PC-3 (cell line): Measurements from ENCODE around the gene SOST. TPM values are rescaled to one million over a fixed set of nuclear protein-coding genes. Genes with fewer than 3 reads are reported as not detected.

ENCODE experiments used
- ATAC-seq: fragments of 200-7000 bp; cut with Tn5 transposase; 2 replicates; pipeline ENCODE4 v1.9.1; 2020; ENCODE audit warnings: mild to moderate bottlenecking, moderate library complexity
- BruUV-seq: library from RNA; stranded (reverse); fragments of 400-500 nt; replicated peaks from 2 replicates; lab custom pipeline; 2021; lab: Mats Ljungman, UMichigan
- CTCF ChIA-PET: fragments of 300-600 bp; sonication (Branson Sonifier 250); formaldehyde crosslinking; loops from one replicate; lab custom pipeline; 2022; ENCODE audit warnings: antibody characterized with exemption; lab: Charles Lee
- POLR2A ChIA-PET: fragments of 300-600 bp; sonication (Branson Sonifier 250); formaldehyde crosslinking; loops from one replicate; lab custom pipeline; 2022; ENCODE audit warnings: antibody characterized with exemption; ENCODE audit not compliant: unreplicated experiment; lab: Charles Lee
- DNase-seq: peaks from one replicate; pipeline ENCODE4 v3.0.0-alpha.2; 2015
- H2AFZ ChIP-seq: fragments of 300-600 bp; sonication (generic); 2 replicates; pipeline ENCODE4 v1.6.0; 2016; ENCODE audit warnings: antibody characterized with exemption, low read length
- H3F3A ChIP-seq: fragments of 300-600 bp; sonication (generic); one replicate; pipeline ENCODE4 v1.6.0; 2017; ENCODE audit warnings: antibody characterized with exemption, low read length, control low read depth, mild to moderate bottlenecking; ENCODE audit not compliant: unreplicated experiment
- H3K27ac ChIP-seq: fragments of 300-600 bp; sonication (generic); 2 replicates; pipeline ENCODE4 v1.5.1; 2016; ENCODE audit warnings: mild to moderate bottlenecking, low read length
- H3K27me3 ChIP-seq: fragments of 300-600 bp; sonication (generic); 2 replicates; pipeline ENCODE4 v1.6.1; 2016; ENCODE audit warnings: low read length, mixed read lengths
- H3K36me3 ChIP-seq: fragments of 300-600 bp; sonication (generic); 2 replicates; pipeline ENCODE4 v1.6.1; 2016; ENCODE audit warnings: low read depth, mixed run types, low read length, mixed read lengths
- H3K4me1 ChIP-seq: fragments of 300-600 bp; sonication (generic); 2 replicates; pipeline ENCODE4 v1.5.1; 2016; ENCODE audit warnings: low read length; ENCODE audit not compliant: insufficient read depth
- H3K4me2 ChIP-seq: fragments of 300-600 bp; sonication (generic); 2 replicates; pipeline ENCODE4 v1.6.0; 2016; ENCODE audit warnings: low read length
- H3K4me3 ChIP-seq: fragments of 300-600 bp; sonication (generic); 2 replicates; pipeline ENCODE4 v1.5.1; 2016; ENCODE audit warnings: mild to moderate bottlenecking, low read length, mixed read lengths
- H3K79me2 ChIP-seq: fragments of 300-600 bp; sonication (generic); 2 replicates; pipeline ENCODE4 v1.6.1; 2017; ENCODE audit warnings: low read length, mixed read lengths
- H3K9ac ChIP-seq: fragments of 300-600 bp; sonication (generic); 2 replicates; pipeline ENCODE4 v1.6.0; 2016; ENCODE audit warnings: mild to moderate bottlenecking, low read length
- H3K9me2 ChIP-seq: fragments of 300-600 bp; sonication (generic); replicated peaks from 2 replicates; pipeline ENCODE4 v1.6.1; 2016; ENCODE audit warnings: mixed run types, low read length, mixed read lengths
- H3K9me3 ChIP-seq: fragments of 300-600 bp; sonication (generic); 2 replicates; pipeline ENCODE4 v1.6.1; 2016; ENCODE audit warnings: low read length, mixed read lengths
- H4K20me1 ChIP-seq: fragments of 300-600 bp; sonication (generic); 2 replicates; pipeline ENCODE4 v1.6.1; 2016; ENCODE audit warnings: low read length, mixed read lengths
- EZH2 ChIP-seq: fragments of 300-600 bp; sonication (generic); IDR thresholded peaks from one replicate; pipeline ENCODE4 v1.6.1; 2017; ENCODE audit warnings: antibody characterized with exemption, mild to moderate bottlenecking, low read length; ENCODE audit not compliant: unreplicated experiment
- EZH2phosphoT487 ChIP-seq: fragments of 300-600 bp; sonication (generic); IDR thresholded peaks from 2 replicates; pipeline ENCODE4 v1.6.1; 2018; ENCODE audit warnings: mild to moderate bottlenecking, antibody characterized with exemption, low read length, borderline replicate concordance
- intact Hi-C: fragments of 100-400 bp; cut with micrococcal nuclease; formaldehyde crosslinking; loops from 2 replicates; pipeline ENCODE4 v1.9.0; 2023
- total RNA-seq: library from RNA; depleted of rRNA; stranded (reverse); fragments of >200 nt; gene quantifications from 2 replicates; pipeline ENCODE4 v1.2.3, GENCODE V29; 2014
- TF ChIP-seq, protein P1 (sequence below): fragments of 300-600 bp; sonication (generic); conservative IDR thresholded peaks from 2 replicates; pipeline ENCODE4 v1.5.1; 2017; ENCODE audit warnings: antibody characterized with exemption, low read depth, mild to moderate bottlenecking, low read length

Gene SOST
- total RNA-seq, 1 experiment from 2014 or later = not detected

DNA sequence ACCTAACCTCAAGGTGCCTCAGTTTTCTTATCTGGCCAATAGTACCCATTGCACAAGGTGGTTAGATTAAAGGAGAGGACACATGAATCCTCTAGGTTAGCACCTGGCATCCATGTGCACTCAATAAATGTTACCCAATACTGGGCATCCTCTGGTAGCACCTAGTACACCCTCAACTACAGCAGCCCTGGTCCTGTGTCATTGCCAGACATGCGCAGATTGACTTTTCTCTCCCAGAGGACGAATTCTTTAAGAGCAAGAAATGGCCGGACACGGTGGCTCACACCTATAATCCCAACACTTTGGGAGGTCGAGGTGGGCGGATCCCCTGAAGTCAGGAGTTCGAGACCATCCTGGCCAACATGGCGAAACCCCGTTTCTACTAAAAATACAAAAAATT is 12.9 kb upstream of the SOST start:
- no peaks in the 10 kb centered on the region for H3K4me1 ChIP-seq
- H4K20me1 ChIP-seq = peaks cover 16% of the 10 kb centered on the region
- no TSS peak for BruUV-seq
- peaks cover 15% of the 10 kb centered on the region for H3K79me2 ChIP-seq
- no peak overlapping the region for H2AFZ ChIP-seq
- DNase-seq (no peak), ATAC-seq (no peak)
- TF ChIP-seq, protein P1, sequence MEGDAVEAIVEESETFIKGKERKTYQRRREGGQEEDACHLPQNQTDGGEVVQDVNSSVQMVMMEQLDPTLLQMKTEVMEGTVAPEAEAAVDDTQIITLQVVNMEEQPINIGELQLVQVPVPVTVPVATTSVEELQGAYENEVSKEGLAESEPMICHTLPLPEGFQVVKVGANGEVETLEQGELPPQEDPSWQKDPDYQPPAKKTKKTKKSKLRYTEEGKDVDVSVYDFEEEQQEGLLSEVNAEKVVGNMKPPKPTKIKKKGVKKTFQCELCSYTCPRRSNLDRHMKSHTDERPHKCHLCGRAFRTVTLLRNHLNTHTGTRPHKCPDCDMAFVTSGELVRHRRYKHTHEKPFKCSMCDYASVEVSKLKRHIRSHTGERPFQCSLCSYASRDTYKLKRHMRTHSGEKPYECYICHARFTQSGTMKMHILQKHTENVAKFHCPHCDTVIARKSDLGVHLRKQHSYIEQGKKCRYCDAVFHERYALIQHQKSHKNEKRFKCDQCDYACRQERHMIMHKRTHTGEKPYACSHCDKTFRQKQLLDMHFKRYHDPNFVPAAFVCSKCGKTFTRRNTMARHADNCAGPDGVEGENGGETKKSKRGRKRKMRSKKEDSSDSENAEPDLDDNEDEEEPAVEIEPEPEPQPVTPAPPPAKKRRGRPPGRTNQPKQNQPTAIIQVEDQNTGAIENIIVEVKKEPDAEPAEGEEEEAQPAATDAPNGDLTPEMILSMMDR = no peak
- TF ChIP-seq EZH2 = no peak
- no peak for TF ChIP-seq EZH2phosphoT487
- H3K27me3 ChIP-seq = no peaks in the 10 kb centered on the region
- H3K36me3 ChIP-seq = peaks cover 46% of the 10 kb centered on the region
- no peak overlapping the region for H3K9ac ChIP-seq
- H3K9me3 ChIP-seq = no peaks in the 10 kb centered on the region
- POLR2A ChIA-PET = no interaction called here
- no peak overlapping the region for H3K4me2 ChIP-seq
- no peaks in the 10 kb centered on the region for H3K9me2 ChIP-seq
- no peak overlapping the region for H3K27ac ChIP-seq
- no peaks in the 10 kb centered on the region for H3F3A ChIP-seq
- H3K4me3 ChIP-seq = no peak overlapping the region
- intact Hi-C loops = no loop called here
- CTCF ChIA-PET = no interaction called here

DNA sequence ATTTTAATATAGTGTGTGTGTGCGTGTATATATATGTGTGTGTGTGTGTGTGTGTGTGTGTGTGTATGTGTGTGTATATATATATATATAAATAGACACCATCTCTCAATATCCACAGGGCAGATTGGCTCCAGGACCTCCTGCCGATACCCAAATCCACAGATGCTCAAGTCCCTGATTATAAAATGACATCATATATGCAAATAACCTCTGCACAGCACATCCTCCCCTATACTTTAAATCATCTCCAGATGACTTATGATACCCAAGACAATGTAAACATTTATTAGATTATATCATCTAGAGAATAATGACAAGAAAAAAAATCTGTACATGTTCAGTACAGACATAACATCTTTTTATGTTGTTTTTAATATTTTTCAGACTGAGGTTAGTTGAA is 12.4 kb upstream of the SOST start:
- Histone ChIP-seq H3F3A (no peaks in the 10 kb centered on the region), H3K4me2 (no peak overlapping the region), H2AFZ (no peak overlapping the region), H3K36me3 (peaks cover 45% of the 10 kb centered on the region), H4K20me1 (peaks cover 12% of the 10 kb centered on the region), H3K27me3 (no peaks in the 10 kb centered on the region), H3K9me2 (no peaks in the 10 kb centered on the region), H3K4me3 (no peak overlapping the region), H3K79me2 (peaks cover 10% of the 10 kb centered on the region), H3K4me1 (no peaks in the 10 kb centered on the region), H3K27ac (no peak overlapping the region), H3K9ac (no peak overlapping the region), H3K9me3 (no peaks in the 10 kb centered on the region)
- ChIA-PET POLR2A (no interaction called here), CTCF (no interaction called here)
- TF ChIP-seq EZH2phosphoT487 = no peak
- TF ChIP-seq, protein P1 = no peak
- TF ChIP-seq EZH2 = no peak
- DNase-seq (no peak), ATAC-seq (no peak)
- no TSS peak for BruUV-seq
- intact Hi-C loops = no loop called here

DNA sequence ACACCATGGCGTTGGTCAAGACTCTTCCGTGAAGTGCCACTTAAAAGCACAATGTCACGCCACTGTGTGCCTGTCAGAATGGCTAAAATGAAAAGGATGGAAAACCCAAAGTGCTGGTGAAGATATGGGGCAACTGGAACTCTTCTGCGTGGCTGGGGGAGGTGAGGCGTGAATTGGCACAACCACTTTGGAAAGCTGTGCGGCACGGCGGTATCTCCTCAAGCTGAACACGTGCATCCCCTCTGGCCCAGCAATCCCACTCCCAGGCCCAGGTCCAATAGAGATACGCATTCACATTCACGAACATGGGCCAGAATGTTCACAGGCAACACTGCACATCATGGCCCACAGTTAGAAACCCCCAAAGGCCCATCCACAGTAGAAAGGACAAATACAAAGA is 11.3 kb upstream of the SOST start:
- POLR2A ChIA-PET = no interaction called here
- H3K4me3 ChIP-seq = no peak overlapping the region
- no peaks in the 10 kb centered on the region for H3K27me3 ChIP-seq
- no TSS peak for BruUV-seq
- peaks cover under 1% of the 10 kb centered on the region; the same call in 1 of the 2 replicates for H3K79me2 ChIP-seq
- H2AFZ ChIP-seq = no peak overlapping the region
- DNase-seq (no peak), ATAC-seq (no peak)
- no peak for TF ChIP-seq EZH2phosphoT487
- TF ChIP-seq, protein P1 = no peak
- TF ChIP-seq EZH2 = no peak
- H3K27ac ChIP-seq = no peak overlapping the region
- H3F3A ChIP-seq = no peaks in the 10 kb centered on the region
- no peaks in the 10 kb centered on the region for H3K9me3 ChIP-seq
- no peaks in the 10 kb centered on the region for H3K4me1 ChIP-seq
- H3K9ac ChIP-seq = no peak overlapping the region
- H3K9me2 ChIP-seq = no peaks in the 10 kb centered on the region
- intact Hi-C loops = no loop called here
- no peak overlapping the region for H3K4me2 ChIP-seq
- H3K36me3 ChIP-seq = peaks cover 39% of the 10 kb centered on the region
- CTCF ChIA-PET = no interaction called here
- H4K20me1 ChIP-seq = 0 out of 2 replicates have a peak, but pooled peaks cover 5% of the 10 kb centered on the region
